Activated T-cell treated with anti-CD3 and anti-CD28 coated beads, Interleukin-2, amount 50 U/mL, for 24 hours (primary cell): ENCODE results near the gene BNIP3.
"Not testable (repeated sequence)": the region's sequence is repeated elsewhere in the genome, so short reads cannot be mapped to it uniquely, and the experiment has no call there.

Experiments
- DNase-seq: peaks from one replicate; pipeline ENCODE4 v3.0.0-alpha.2; 2020
- H3K27ac Mint-ChIP-seq: 2 replicates; pipeline ENCODE4 v1.8.0; 2020; ENCODE audit warnings: mild to moderate bottlenecking, mixed read lengths
- H3K27me3 Mint-ChIP-seq: 2 replicates; pipeline ENCODE4 v1.8.0; 2020; ENCODE audit warnings: mixed read lengths
- H3K36me3 Mint-ChIP-seq: 2 replicates; pipeline ENCODE4 v1.8.0; 2020; ENCODE audit warnings: low read depth, mixed read lengths
- H3K4me1 Mint-ChIP-seq: 2 replicates; pipeline ENCODE4 v1.8.0; 2020; ENCODE audit warnings: low read depth, mixed read lengths
- H3K4me3 Mint-ChIP-seq: 2 replicates; pipeline ENCODE4 v1.8.0; 2020; ENCODE audit warnings: mild to moderate bottlenecking, moderate library complexity, mixed read lengths
- H3K9me3 Mint-ChIP-seq: 2 replicates; pipeline ENCODE4 v1.8.0; 2020; ENCODE audit warnings: mixed read lengths

The BNIP3 gene

DNA sequence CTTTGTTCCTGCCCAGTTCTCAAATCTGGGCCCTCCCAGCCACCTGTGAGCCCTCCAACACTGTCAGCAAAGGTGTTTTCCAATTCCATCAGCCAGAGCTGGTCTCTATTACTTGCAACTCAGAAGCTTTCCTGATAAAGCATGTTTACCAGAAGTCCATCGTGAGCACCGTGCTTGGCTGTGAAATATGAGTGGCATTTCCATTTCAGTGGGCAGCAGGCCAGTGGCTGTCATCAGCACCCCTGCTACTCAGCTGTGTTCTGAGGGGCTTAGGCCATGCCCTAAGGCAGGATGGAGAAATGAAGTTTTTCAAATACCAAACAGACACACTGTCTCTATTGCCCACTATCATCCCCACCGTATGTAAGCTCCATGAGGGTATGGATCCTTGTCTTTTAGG lies 12.7 kb upstream of the BNIP3 start:
- Mint-ChIP-seq H3K9me3 (no peaks in the 10 kb centered on the region), H3K27ac (no peak overlapping the region), H3K4me1 (no peaks in the 10 kb centered on the region), H3K36me3 (no peaks in the 10 kb centered on the region), H3K27me3 (no peaks in the 10 kb centered on the region), H3K4me3 (no peak overlapping the region)
- DNase-seq: no peak

DNA sequence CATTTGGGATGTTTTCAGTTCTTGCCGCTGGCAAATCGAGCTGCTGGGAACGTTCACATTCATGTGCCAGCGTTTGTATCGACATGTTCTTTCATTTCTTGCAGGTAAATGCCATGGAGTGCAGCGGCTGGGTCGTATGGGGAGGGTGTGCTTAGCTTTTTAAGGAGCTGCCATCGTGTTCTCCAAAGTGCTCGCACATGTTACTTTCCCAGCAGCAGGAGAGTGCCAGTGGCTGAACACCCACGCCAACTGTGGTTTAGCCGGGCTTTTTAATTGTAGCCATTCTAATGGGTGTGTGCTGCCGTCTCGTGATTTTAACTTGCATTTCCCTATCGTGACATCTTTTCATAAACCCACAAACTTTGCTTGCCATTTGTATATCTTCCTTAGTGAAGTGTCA lies 11.6 kb upstream of the BNIP3 start:
- no peaks in the 10 kb centered on the region for H3K36me3 Mint-ChIP-seq
- no peaks in the 10 kb centered on the region for H3K27me3 Mint-ChIP-seq
- no peaks in the 10 kb centered on the region for H3K9me3 Mint-ChIP-seq
- H3K27ac Mint-ChIP-seq: no peak overlapping the region
- H3K4me1 Mint-ChIP-seq: no peaks in the 10 kb centered on the region
- DNase-seq: no peak
- no peak overlapping the region for H3K4me3 Mint-ChIP-seq

DNA sequence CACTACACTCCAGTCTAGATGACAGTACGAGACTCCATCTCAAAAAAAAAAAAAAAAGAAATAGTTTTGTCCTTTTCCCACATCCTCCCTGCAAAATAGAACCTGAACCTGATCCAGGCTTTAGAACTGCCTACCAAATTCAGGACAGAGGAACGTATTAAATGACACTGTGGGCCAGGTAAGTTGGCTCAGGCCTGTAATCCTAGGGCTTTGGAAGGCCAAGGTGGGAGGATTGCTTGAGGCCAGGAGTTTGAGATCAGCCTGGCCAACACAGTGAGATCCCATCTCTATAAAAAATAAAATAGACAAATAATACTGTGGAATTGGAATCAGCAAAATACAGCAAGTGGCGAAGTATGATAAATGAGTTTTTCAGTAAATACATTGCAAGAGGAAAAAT lies 10.0 kb upstream of the BNIP3 start:
- H3K9me3 Mint-ChIP-seq: peaks cover 2% of the 10 kb centered on the region
- H3K27me3 Mint-ChIP-seq: no peaks in the 10 kb centered on the region
- H3K36me3 Mint-ChIP-seq: no peaks in the 10 kb centered on the region
- no peak for DNase-seq
- H3K4me3 Mint-ChIP-seq: no peak overlapping the region
- H3K27ac Mint-ChIP-seq: no peak overlapping the region
- no peaks in the 10 kb centered on the region for H3K4me1 Mint-ChIP-seq

DNA sequence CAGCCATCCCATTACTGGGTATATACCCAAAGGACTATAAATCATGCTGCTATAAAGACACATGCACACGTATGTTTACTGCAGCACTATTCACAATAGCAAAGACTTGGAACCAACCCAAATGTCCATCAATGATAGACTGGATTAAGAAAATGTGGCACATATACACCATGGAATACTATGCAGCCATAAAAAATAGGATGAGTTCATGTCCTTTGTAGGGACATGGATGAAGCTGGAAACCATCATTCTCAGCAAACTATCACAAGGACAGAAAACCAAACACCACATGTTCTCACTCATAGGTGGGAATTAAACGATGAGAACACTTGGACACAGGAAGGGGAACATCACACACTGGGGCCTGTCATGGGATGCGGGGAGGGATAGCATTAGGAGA lies 6.1 kb upstream of the BNIP3 start:
- H3K36me3 Mint-ChIP-seq, H3K4me1 Mint-ChIP-seq: not testable (repeated sequence)

DNA sequence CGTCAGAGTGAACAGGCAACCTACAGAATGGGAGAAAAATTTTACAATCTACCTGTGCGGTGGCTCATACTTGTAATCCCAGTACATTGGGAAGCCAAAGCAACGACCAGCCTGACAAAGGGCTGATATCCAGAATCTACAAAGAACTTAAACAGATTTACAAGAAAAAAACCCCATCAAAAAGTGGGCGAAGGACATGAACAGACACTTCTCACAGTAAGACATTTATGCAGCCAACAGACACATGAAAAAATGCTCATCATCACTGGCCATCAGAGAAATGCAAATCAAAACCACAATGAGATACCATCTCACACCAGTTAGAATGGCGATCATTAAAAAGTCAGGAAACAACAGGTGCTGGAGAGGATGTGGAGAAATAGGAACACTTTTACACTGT lies 5.6 kb upstream of the BNIP3 start:
- H3K4me1 Mint-ChIP-seq, H3K4me3 Mint-ChIP-seq, H3K9me3 Mint-ChIP-seq, H3K27ac Mint-ChIP-seq, DNase-seq, H3K27me3 Mint-ChIP-seq, H3K36me3 Mint-ChIP-seq: not testable (repeated sequence)

More for the DNA sequence above, 6.1 kb upstream of the BNIP3 start:
- H3K4me3 Mint-ChIP-seq, H3K27ac Mint-ChIP-seq, H3K9me3 Mint-ChIP-seq, DNase-seq, H3K27me3 Mint-ChIP-seq: not testable (repeated sequence)

DNA sequence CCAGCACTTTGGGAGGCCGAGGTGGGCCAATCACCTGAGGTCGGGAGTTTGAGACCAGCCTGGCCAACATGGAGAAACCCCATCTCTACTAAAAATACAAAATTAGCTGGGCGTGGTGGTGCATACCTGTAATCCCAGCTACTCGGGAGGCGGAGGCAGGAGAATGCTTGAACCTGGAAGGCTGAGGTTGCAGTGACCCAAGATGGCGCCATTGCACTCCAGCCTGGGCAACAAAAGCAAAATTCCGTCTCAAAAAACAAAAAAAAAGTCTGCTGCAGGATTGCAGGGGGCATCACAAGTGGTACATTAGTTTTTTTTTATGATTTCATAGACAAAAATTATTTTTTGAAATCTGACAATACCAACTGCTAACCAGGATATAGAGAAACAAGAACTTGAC lies 5.1 kb upstream of the BNIP3 start:
- not testable (repeated sequence) for H3K27ac Mint-ChIP-seq, H3K4me3 Mint-ChIP-seq, H3K36me3 Mint-ChIP-seq, H3K4me1 Mint-ChIP-seq, H3K9me3 Mint-ChIP-seq, H3K27me3 Mint-ChIP-seq, DNase-seq

DNA sequence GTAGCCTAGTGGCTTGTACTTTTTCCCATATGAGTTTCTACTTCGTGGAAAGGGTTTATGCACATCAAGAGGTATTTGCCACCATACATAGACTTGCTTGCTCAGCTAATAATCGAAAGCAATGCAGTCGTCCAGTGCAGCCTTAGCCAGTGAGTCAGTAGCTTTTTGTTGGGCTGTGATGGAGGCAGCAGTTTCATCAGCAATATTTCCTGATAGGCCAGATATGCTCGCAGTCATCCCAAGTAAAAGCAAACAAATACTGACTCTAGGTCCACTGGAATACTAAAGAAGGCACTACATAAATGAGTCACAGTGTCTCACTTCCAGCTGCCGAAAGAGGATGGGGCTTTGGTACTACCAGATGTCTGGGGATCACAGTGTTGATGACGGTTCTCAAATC lies 2.1 kb upstream of the BNIP3 start:
- peak overlapping the region; percentile 65 for H3K4me3 Mint-ChIP-seq
- peaks cover 22% of the 10 kb centered on the region for H3K36me3 Mint-ChIP-seq
- no peaks in the 10 kb centered on the region for H3K27me3 Mint-ChIP-seq
- H3K4me1 Mint-ChIP-seq: peaks cover 26% of the 10 kb centered on the region
- no peak overlapping the region for H3K27ac Mint-ChIP-seq
- no peak for DNase-seq
- H3K9me3 Mint-ChIP-seq: peaks cover 2% of the 10 kb centered on the region

DNA sequence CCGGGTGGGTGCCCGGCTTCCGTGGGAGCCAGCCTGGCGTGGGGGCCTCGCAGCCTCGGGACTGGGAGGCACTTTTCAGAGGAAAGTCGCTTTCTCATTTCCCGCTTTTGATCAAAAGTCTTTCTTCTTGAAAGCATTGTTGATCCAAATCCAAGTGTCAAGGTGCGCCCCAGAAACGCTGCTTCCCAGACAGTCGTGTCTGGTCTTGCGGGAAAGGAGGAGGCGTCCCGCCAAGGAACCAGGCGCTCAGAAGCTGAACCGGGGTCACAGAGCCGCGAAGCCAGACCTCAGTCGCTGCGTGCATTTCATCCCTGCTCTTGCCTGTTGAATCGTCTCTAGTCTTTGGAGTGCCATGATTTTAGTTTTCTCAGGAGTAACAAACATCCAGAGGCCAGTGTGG lies 1.1 kb upstream of the BNIP3 start:
- Mint-ChIP-seq H3K9me3 (no peaks in the 10 kb centered on the region), H3K27ac (peak overlapping the region; percentile 66), H3K36me3 (peaks cover 30% of the 10 kb centered on the region), H3K27me3 (no peaks in the 10 kb centered on the region), H3K4me3 (peak overlapping the region; percentile 65), H3K4me1 (peaks cover 34% of the 10 kb centered on the region)
- no peak for DNase-seq

DNA sequence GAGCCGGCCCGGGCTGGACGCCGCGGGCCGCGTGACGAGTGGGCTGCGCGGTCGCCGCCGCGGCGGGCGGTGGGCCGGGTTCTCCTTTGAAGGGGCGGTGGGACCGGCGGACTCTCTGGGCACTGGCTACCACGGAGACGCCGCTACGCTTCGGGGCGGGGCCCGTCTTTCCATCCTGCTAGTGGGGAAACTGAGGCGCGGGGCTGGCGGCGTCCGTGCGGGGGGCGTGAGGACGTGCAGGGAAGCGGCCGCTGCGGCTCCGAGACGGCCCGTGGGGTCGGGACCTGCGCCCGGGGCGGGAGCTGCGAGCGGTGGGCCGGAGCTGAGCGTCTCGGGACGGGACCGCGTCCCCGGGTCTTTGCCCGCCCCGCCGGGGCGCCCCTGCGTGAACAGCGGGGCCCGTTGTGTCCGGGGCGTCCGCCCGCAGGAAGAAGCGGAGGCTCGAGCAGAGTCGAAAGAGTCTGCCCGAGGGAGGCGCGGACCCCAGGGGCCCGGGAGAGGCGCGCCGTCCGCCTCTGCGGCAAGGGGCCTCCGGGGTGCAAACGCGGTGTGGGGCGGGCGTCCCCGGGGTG lies 548 bp upstream of the BNIP3 start:
- Mint-ChIP-seq H3K4me3 (peak overlapping the region; percentile 88), H3K36me3 (peaks cover 34% of the 10 kb centered on the region), H3K4me1 (peaks cover 40% of the 10 kb centered on the region), H3K27ac (peak overlapping the region; percentile 64), H3K27me3 (no peaks in the 10 kb centered on the region), H3K9me3 (no peaks in the 10 kb centered on the region)
- DNase-seq: no peak

DNA sequence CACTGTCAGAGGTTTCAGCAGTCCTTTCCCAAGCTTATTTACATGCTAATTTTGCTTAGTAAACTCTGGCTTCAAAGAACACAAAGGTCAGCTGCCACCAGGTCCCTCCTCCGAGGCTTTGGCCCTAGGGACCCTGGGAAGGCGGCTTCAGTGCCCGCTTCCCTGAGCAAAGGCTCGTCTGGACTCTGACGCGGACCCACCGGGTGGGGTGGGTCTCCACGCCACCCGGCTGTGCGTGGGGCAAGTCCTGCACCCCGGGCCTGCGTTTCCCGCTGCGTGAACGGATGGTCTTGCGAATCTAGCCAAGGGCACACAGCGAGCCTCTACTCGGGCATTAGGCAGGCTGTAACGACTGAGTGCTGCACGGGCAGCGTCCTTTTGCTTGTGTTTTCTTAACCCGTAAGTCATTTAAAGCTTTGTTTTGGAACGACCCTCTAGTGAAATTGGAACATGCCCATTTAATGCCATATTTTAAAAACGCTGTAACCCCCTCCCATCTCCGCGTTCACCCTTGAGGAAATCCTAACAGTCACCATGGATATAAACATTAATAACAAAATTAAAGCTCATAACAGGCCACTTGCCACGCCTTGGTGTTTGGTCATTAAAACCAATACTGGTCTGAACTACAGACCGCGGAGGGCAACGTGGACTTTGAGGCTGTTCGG lies 828 bp downstream of the BNIP3 start:
- peak overlapping the region; percentile 86 for H3K27ac Mint-ChIP-seq
- peak; percentile 45 for DNase-seq

DNA sequence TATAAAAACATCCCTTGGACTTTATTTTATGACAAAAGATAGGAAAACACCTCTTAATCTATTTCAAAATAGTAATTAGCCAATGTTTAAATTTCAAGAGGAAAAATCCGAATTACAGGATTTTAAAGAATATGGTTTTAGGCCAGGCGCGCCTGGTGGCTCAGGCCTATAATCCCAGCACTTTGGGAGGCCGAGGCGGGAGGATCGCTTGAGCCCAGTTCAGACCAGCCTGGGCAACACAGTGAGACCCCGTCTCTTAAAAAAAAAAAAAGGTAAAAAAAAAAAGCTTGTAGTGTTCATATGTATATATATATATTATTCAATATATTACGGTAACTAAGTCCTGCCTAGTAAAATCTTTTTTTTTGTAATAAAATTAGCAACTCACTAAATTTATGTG lies 1.4 kb downstream of the BNIP3 start:
- peaks cover 59% of the 10 kb centered on the region for H3K4me1 Mint-ChIP-seq
- H3K4me3 Mint-ChIP-seq: peak overlapping the region; percentile 88

More for the DNA sequence above, 828 bp downstream of the BNIP3 start:
- Mint-ChIP-seq H3K4me3 (peak overlapping the region; percentile 88), H3K9me3 (no peaks in the 10 kb centered on the region), H3K27me3 (no peaks in the 10 kb centered on the region), H3K36me3 (peaks cover 38% of the 10 kb centered on the region), H3K4me1 (peaks cover 53% of the 10 kb centered on the region)

DNA sequence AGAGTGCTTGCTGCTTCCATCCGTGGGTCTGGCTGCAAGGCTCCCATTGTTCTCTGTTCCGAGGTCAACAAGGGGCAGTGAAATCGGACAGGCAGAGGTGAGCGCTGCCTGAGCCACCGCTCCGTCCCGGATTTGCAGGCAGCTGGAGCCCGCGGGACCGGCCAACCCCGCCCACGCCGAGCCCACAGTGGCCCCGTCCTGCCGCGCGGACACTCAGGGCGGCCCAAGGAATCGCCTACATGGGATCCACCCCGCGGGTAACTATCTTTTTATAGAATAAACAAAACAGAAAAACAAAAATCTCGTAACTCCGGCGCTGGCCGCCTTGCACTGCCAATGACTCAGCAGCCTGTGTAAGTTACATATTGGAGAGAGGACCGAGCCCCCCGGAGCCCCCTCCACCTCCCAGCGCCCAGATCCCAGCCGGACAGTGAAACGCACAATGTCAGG lies 1.9 kb downstream of the BNIP3 start:
- H3K36me3 Mint-ChIP-seq: peaks cover 38% of the 10 kb centered on the region
- peak overlapping the region; percentile 88 for H3K4me3 Mint-ChIP-seq
- peak overlapping the region; percentile 80 for H3K27ac Mint-ChIP-seq
- H3K9me3 Mint-ChIP-seq: no peaks in the 10 kb centered on the region
- H3K4me1 Mint-ChIP-seq: peaks cover 64% of the 10 kb centered on the region
- no peak for DNase-seq
- H3K27me3 Mint-ChIP-seq: no peaks in the 10 kb centered on the region

More for the DNA sequence above, 1.4 kb downstream of the BNIP3 start:
- no peak for DNase-seq
- Mint-ChIP-seq H3K27ac (peak overlapping the region; percentile 78), H3K9me3 (no peaks in the 10 kb centered on the region), H3K36me3 (peaks cover 38% of the 10 kb centered on the region), H3K27me3 (no peaks in the 10 kb centered on the region)

DNA sequence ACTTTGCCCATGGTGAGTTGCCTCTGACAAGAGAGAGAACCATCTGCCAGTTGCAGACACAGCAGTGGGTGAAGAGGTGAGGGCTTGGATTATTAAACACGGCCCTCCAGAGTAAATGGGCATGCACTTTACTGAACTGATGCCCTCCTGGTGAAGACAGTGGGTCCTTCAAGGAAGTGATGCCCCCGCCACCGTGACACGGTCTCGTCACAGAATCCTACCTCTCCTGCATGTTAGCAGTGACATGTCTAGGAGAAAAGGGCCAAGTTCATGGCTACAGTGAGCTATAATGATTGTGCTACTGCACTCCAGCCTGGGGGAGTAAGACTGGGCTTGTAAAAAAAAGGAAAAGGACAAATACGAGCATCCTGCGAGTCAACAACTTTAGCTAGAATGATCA lies 2.4 kb downstream of the BNIP3 start:
- Mint-ChIP-seq H3K27ac (peak overlapping the region; percentile 80), H3K4me1 (peaks cover 69% of the 10 kb centered on the region), H3K9me3 (no peaks in the 10 kb centered on the region), H3K27me3 (no peaks in the 10 kb centered on the region), H3K36me3 (peaks cover 38% of the 10 kb centered on the region), H3K4me3 (peak overlapping the region; percentile 88)
- DNase-seq: no peak

DNA sequence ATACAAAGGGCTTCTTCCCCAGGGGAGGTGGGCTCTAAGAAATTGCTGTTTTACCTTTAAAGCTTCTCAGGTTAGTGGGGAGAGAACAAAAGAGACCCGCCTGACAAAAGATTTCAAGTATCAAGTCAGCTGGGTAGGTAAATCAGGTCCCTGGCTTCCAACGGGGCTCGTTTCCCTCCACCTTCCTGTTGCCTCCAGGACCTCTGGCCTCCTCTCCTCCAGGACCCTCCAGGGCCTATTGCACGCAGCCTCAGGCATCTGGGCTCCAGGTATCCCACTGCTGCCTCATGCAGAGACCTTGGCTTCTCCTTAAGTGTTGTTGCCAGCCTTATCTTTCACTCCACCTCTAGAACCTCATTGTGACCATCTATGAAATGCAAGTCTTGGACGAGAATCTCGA lies 2.9 kb downstream of the BNIP3 start:
- Mint-ChIP-seq H3K9me3 (no peaks in the 10 kb centered on the region), H3K4me3 (peak overlapping the region; percentile 88), H3K27ac (peak overlapping the region; percentile 80), H3K27me3 (no peaks in the 10 kb centered on the region), H3K36me3 (peaks cover 43% of the 10 kb centered on the region), H3K4me1 (peaks cover 74% of the 10 kb centered on the region)
- DNase-seq: no peak

DNA sequence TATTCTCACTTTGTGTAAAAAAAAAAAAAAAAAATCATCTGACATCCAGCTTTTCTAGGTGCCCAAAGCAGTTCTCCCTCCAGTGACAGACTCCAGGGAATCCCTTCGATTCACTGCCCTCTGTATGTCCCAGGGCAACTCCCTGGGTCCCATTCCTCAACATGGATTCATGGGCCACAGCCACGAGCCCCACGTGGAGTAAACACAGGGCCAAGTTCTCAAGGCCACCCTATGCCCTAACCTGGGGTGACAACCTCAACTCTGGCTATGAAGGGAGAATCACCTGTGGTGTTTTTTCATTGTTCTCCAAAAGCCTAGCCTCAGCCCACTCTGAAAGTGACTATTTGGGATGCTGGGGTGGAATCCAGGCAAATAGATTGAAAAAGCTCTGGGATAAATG lies 3.4 kb downstream of the BNIP3 start:
- Mint-ChIP-seq H3K9me3 (no peaks in the 10 kb centered on the region), H3K4me3 (peak overlapping the region; percentile 4), H3K36me3 (peaks cover 47% of the 10 kb centered on the region), H3K27me3 (no peaks in the 10 kb centered on the region), H3K4me1 (peaks cover 77% of the 10 kb centered on the region), H3K27ac (peak overlapping the region; percentile 71)
- DNase-seq: no peak
